Spleen (tissue), 7 donors: ENCODE measurements around the gene RHCE.
"Not testable (repeated sequence)": the region's sequence is repeated elsewhere in the genome, so short reads cannot be mapped to it uniquely, and the experiment has no call there.

ENCODE experiments used
- CTCF ChIP-seq, 11 experiments: fragments of 200-600 bp in 7 of 11; fragments of 450-650 bp in 4 of 11; sonication (generic) in 4 of 11; IDR thresholded peaks in 8 of 11; conservative IDR thresholded peaks in 3 of 11; 1 replicate in 7 of 11; 2 replicates in 4 of 11; pipeline versions ENCODE4 v1.4.0 to v1.8.0; 2016 to 2021; ENCODE audit warnings: antibody characterized with exemption in 11 of 11, inconsistent platforms in 4 of 11, mild to moderate bottlenecking in 1 of 11
- POLR2A ChIP-seq, 3 donors: fragments of 450-650 bp; IDR thresholded peaks; one replicate each; pipeline ENCODE4 v1.5.1; 2017; ENCODE audit warnings: antibody characterized with exemption in 3 of 3, mild to moderate bottlenecking in 1 of 3
- POLR2AphosphoS5 ChIP-seq, 3 donors: sonication (generic); formaldehyde crosslinking; IDR thresholded peaks; one replicate each; pipeline ENCODE4 v1.5.1; 2017; ENCODE audit warnings: antibody characterized with exemption in 3 of 3
- donor health status: DM: no; HTN: no; CAD: no; lungs with moderate emphysema.
- donor health status: DM: no; HTN: no; CAD: no.
- donor health status: DM: no; HTN: no; CAD: no.

- TF ChIP-seq CTCF (IDR thresholded peaks at IDR 0.05 in 8 of 11, conservative IDR thresholded peaks at IDR 0.05 in 3 of 11); POLR2A (IDR thresholded peaks at IDR 0.05); POLR2AphosphoS5 (IDR thresholded peaks at IDR 0.05): not testable (repeated sequence)
These were observed 98.5 kb downstream of the RHCE start for GRCh38 chr1:25322127-25322526.
